GM12873 (cell line): ENCODE data around the gene PAPPA2.
A peak's percentile ranks its signal among the peaks of the same experiment; 100 is the strongest.

ENCODE experiments used
- CTCF ChIP-seq: IDR thresholded peaks from 2 replicates; pipeline ENCODE4 v1.5.1; 2012; ENCODE audit warnings: low read depth, mild to moderate bottlenecking, moderate library complexity, low read length, control low read depth; ENCODE audit not compliant: insufficient read depth; ENCODE audit errors: missing control alignments

The PAPPA2 gene

GRCh38 chr1:176556288-176556687 is 93.3 kb downstream of the PAPPA2 start:
- no peak for TF ChIP-seq CTCF

GRCh38 chr1:176557543-176558258 is 94.7 kb downstream of the PAPPA2 start:
- no peak for TF ChIP-seq CTCF

- no peak for TF ChIP-seq CTCF
These were observed 95.6 kb downstream of the PAPPA2 start for GRCh38 chr1:176558561-176558960.

- TF ChIP-seq CTCF = no peak
These were observed 96.5 kb downstream of the PAPPA2 start for GRCh38 chr1:176559474-176559873.

- TF ChIP-seq CTCF = peak; percentile 89
These were observed 96.9 kb downstream of the PAPPA2 start for GRCh38 chr1:176559878-176560277.

- TF ChIP-seq CTCF = no peak
These were observed 97.7 kb downstream of the PAPPA2 start for GRCh38 chr1:176560681-176561080.

- TF ChIP-seq CTCF = no peak
These were observed 103.3 kb downstream of the PAPPA2 start for GRCh38 chr1:176566004-176566975.
